HepG2 (cell line): Measurements from ENCODE around the gene ZNF318. TPM values are rescaled to one million over a fixed set of nuclear protein-coding genes. Genes with fewer than 3 reads are reported as not detected.

Source experiments
- AKAP8 ChIP-seq: sonication (generic); formaldehyde crosslinking; IDR thresholded peaks from 2 replicates; pipeline ENCODE4 v1.5.1; 2020; ENCODE audit warnings: mild to moderate bottlenecking, missing genetic modification reagents
- CENPT ChIP-seq: sonication (generic); formaldehyde crosslinking; IDR thresholded peaks from 2 replicates; pipeline ENCODE4 v1.8.0; 2022; ENCODE audit warnings: low read depth, mild to moderate bottlenecking, moderate library complexity, missing genetic modification reagents
- CHD4 ChIP-seq: fragments of 200-600 bp; sonication (generic); IDR thresholded peaks from 2 replicates; pipeline ENCODE4 v1.7.0; 2017; ENCODE audit warnings: mild to moderate bottlenecking, low read length, borderline replicate concordance
- EEA1 ChIP-seq: sonication (generic); formaldehyde crosslinking; IDR thresholded peaks from 2 replicates; pipeline ENCODE4 v1.5.1; 2020; ENCODE audit warnings: mild to moderate bottlenecking, missing genetic modification reagents, borderline replicate concordance
- EED ChIP-seq: sonication (generic); formaldehyde crosslinking; IDR thresholded peaks from 2 replicates; pipeline ENCODE4 v1.5.0; 2020; ENCODE audit warnings: mild to moderate bottlenecking, missing genetic modification reagents
- FOXA1 ChIP-seq, 2 experiments: fragments of 450-650 bp in 1 of 2; sonication (generic) in 1 of 2; formaldehyde crosslinking in 1 of 2; IDR thresholded peaks; 2 replicates each; pipeline versions ENCODE4 v1.4.0 to v1.6.1; 2016 to 2020; ENCODE audit warnings: missing genetic modification reagents in 1 of 2
- FOXA3 ChIP-seq: IDR thresholded peaks from 2 replicates; pipeline ENCODE4 v1.6.1; 2016; ENCODE audit warnings: missing genetic modification reagents, missing compliant biosample characterization
- HNF1A ChIP-seq, 2 experiments: sonication (generic) in 1 of 2; formaldehyde crosslinking in 1 of 2; IDR thresholded peaks; 2 replicates each; pipeline versions ENCODE4 v1.4.0 to v1.6.1; 2016 to 2020; ENCODE audit warnings: borderline replicate concordance in 1 of 2, low read depth in 1 of 2, mild to moderate bottlenecking in 1 of 2, missing genetic modification reagents in 1 of 2
- ISL2 ChIP-seq: sonication (generic); formaldehyde crosslinking; IDR thresholded peaks from 2 replicates; pipeline ENCODE4 v1.5.0; 2020; ENCODE audit warnings: missing genetic modification reagents
- KDM1A ChIP-seq: IDR thresholded peaks from 2 replicates; pipeline ENCODE4 v1.6.1; 2016; ENCODE audit warnings: missing compliant biosample characterization
- MAFF ChIP-seq: IDR thresholded peaks from 2 replicates; pipeline ENCODE4 v1.6.1; 2011; ENCODE audit warnings: low read depth, low read length, improper control_type of control experiment
- MAX ChIP-seq: IDR thresholded peaks from 2 replicates; pipeline ENCODE4 v1.6.1; 2012; ENCODE audit warnings: inconsistent platforms
- NFKB2 ChIP-seq: sonication (generic); formaldehyde crosslinking; IDR thresholded peaks from 2 replicates; pipeline ENCODE4 v1.4.0; 2020; ENCODE audit warnings: missing genetic modification reagents, borderline replicate concordance
- SOX13 ChIP-seq, 3 experiments: fragments of 450-650 bp in 1 of 3; sonication (generic) in 1 of 3; formaldehyde crosslinking in 1 of 3; IDR thresholded peaks in 2 of 3; conservative IDR thresholded peaks in 1 of 3; 2 replicates each; pipeline versions ENCODE4 v1.5.0 to v1.6.1; 2016 to 2020; ENCODE audit warnings: antibody characterized with exemption in 1 of 3, mild to moderate bottlenecking in 1 of 3, missing compliant biosample characterization in 1 of 3, missing genetic modification reagents in 1 of 3, moderate library complexity in 1 of 3
- ZMYM2 ChIP-seq: sonication (generic); formaldehyde crosslinking; IDR thresholded peaks from 2 replicates; pipeline ENCODE4 v1.8.0; 2022; ENCODE audit warnings: mild to moderate bottlenecking, missing genetic modification reagents
- ZNF335 ChIP-seq: sonication (generic); formaldehyde crosslinking; IDR thresholded peaks from 2 replicates; pipeline ENCODE4 v1.4.0; 2020; ENCODE audit warnings: missing genetic modification reagents
- ZNF367 ChIP-seq: sonication (generic); formaldehyde crosslinking; IDR thresholded peaks from 2 replicates; pipeline ENCODE4 v1.4.0; 2020; ENCODE audit warnings: missing genetic modification reagents, borderline replicate concordance
- ZNF414 ChIP-seq: sonication (generic); formaldehyde crosslinking; IDR thresholded peaks from 2 replicates; pipeline ENCODE4 v1.5.0; 2020; ENCODE audit warnings: missing genetic modification reagents
- ZNF770 ChIP-seq: sonication (generic); formaldehyde crosslinking; IDR thresholded peaks from 2 replicates; pipeline ENCODE4 v1.5.0; 2020; ENCODE audit warnings: mild to moderate bottlenecking, missing genetic modification reagents
- ZNF788 ChIP-seq: sonication (generic); formaldehyde crosslinking; IDR thresholded peaks from 2 replicates; pipeline ENCODE4 v1.5.0; 2020; ENCODE audit warnings: mild to moderate bottlenecking, missing genetic modification reagents, borderline replicate concordance
- polyA plus RNA-seq, 8 experiments: library from polyadenylated mRNA; depleted of rRNA in 3 of 8; stranded (reverse) in 7 of 8; unstranded in 1 of 8; fragments of >200 nt; fragmentation: Illumina TruSeq in 4 of 8; extraction: Trizol in 4 of 8; gene quantifications; 2 replicates each; pipeline versions ENCODE4 v1.2.1 to v1.2.3, GENCODE V29; 2011 to 2016; ENCODE audit warnings: low read depth in 4 of 8, missing spikeins in 1 of 8, mixed read lengths in 1 of 8; ENCODE audit not compliant: insufficient read depth in 1 of 8
- total RNA-seq, 5 experiments: library from RNA; depleted of rRNA; stranded (reverse); fragments of >200 nt; fragmentation: Illumina TruSeq; extraction: Trizol; gene quantifications; 2 replicates each; pipeline ENCODE4 v1.2.3, GENCODE V29; 2016; ENCODE audit warnings: low read depth in 1 of 5

Gene ZNF318
- total and polyA plus RNA-seq, 2 of the 13 experiments (the other 11 are each of a cell fraction or from before 2014, with no cell fraction given), result 13.0 to 14.5 TPM

GRCh38 chr6:43298565-43299337, 70.7 kb downstream of the ZNF318 start (continued):
- TF ChIP-seq SOX13 (IDR thresholded peaks at IDR 0.05) (no peak), SOX13 (CRISPR knock-in tag; conservative IDR thresholded peaks at IDR 0.05 in 1 of 2, IDR thresholded peaks at IDR 0.05 in 1 of 2) (peak in 1 of 2 experiments; percentile 53; a peak in 2 of 4 replicates), FOXA1 (IDR thresholded peaks at IDR 0.05) (no peak), FOXA1 (CRISPR knock-in tag; IDR thresholded peaks at IDR 0.05) (0 out of 2 replicates have a peak, but pooled peaks have one; percentile 29), EEA1 (CRISPR knock-in tag) (0 out of 2 replicates have a peak, but pooled peaks have one; percentile 35), CENPT (CRISPR knock-in tag) (0 out of 2 replicates have a peak, but pooled peaks have one; percentile 1), ZNF788 (CRISPR knock-in tag) (0 out of 2 replicates have a peak, but pooled peaks have one; percentile 17), MAX (peak; percentile 17; the same call in 1 of the 2 replicates), KDM1A (CRISPR knock-in tag) (peak; percentile 61; the same call in 1 of the 2 replicates), ZNF414 (CRISPR knock-in tag) (peak; percentile 9; the same call in 1 of the 2 replicates), ZNF770 (CRISPR knock-in tag) (peak; percentile 95), AKAP8 (CRISPR knock-in tag) (0 out of 2 replicates have a peak, but pooled peaks have one; percentile 48), ZNF367 (CRISPR knock-in tag) (0 out of 2 replicates have a peak, but pooled peaks have one; percentile 29), CHD4 (peak; percentile 89; the same call in 1 of the 2 replicates), MAFF (peak; percentile 65), EED (peak; percentile 24; the same call in 1 of the 2 replicates), ZMYM2 (CRISPR knock-in tag) (peak; percentile 11; the same call in 1 of the 2 replicates), HNF1A (IDR thresholded peaks at IDR 0.05; ENCODE audit: low read depth) (no peak), HNF1A (CRISPR knock-in tag; IDR thresholded peaks at IDR 0.05; ENCODE audit: borderline replicate concordance) (no peak), ISL2 (CRISPR knock-in tag) (0 out of 2 replicates have a peak, but pooled peaks have one; percentile 6), FOXA3 (CRISPR knock-in tag) (peak; percentile 47; the same call in 1 of the 2 replicates), NFKB2 (CRISPR knock-in tag) (0 out of 2 replicates have a peak, but pooled peaks have one; percentile 7), ZNF335 (CRISPR knock-in tag) (0 out of 2 replicates have a peak, but pooled peaks have one; percentile 7)
